ENCODE results near the gene AGK.

GRCh38 chr7:141698247-141699015 lies 147.2 kb downstream of the AGK start:
- TF ChIP-seq POLR2AphosphoS5 (IDR thresholded peaks at IDR 0.05; ENCODE audit: low read depth, low read length) (no peak), POLR2A (IDR thresholded peaks at IDR 0.05; ENCODE audit: low read depth, low read length) (no peak), TAF1 (IDR thresholded peaks at IDR 0.05; ENCODE audit: low read depth, low read length) (no peak), SPI1 (IDR thresholded peaks at IDR 0.05; ENCODE audit: low read depth, low read length) (no peak), PAX5 (IDR thresholded peaks at IDR 0.05; ENCODE audit: insufficient read depth, low read length, severe bottlenecking) (no peak)

All from GM12891 (cell line).